A549 (cell line): Measurements from ENCODE around the gene ATP4A.

Experiments
- BHLHE40 ChIP-seq: IDR thresholded peaks from 2 replicates; pipeline ENCODE4 v1.6.1; 2012; ENCODE audit warnings: low read depth, low read length, inconsistent platforms
- CEBPB ChIP-seq, 2 experiments: fragments of >200 bp in 1 of 2; sonication (Bioruptor Twin) in 1 of 2; formaldehyde crosslinking in 1 of 2; IDR thresholded peaks; 2 replicates each; pipeline ENCODE4 v1.6.1; 2012 to 2016
- CTCF ChIP-seq: fragments of >200 bp; sonication (Bioruptor Twin); formaldehyde crosslinking; IDR thresholded peaks from 3 replicates; pipeline ENCODE4 v1.5.1; 2016
- ELK1 ChIP-seq: fragments of 150-350 bp; IDR thresholded peaks from 2 replicates; pipeline ENCODE4 v1.6.1; 2014; ENCODE audit warnings: low read depth, mild to moderate bottlenecking, low read length
- EP300 ChIP-seq, 2 experiments: fragments of >200 bp; sonication (Bioruptor Twin); formaldehyde crosslinking; IDR thresholded peaks; 2 replicates in 1 of 2; 3 replicates in 1 of 2; pipeline ENCODE4 v1.6.1; 2016 to 2017
- GATA3 ChIP-seq: IDR thresholded peaks from 2 replicates; pipeline ENCODE4 v1.6.1; 2012; ENCODE audit warnings: borderline replicate concordance
- KDM1A ChIP-seq: fragments of 200-600 bp; sonication (generic); IDR thresholded peaks from 2 replicates; pipeline ENCODE4 v1.6.1; 2016; ENCODE audit warnings: low read depth, mild to moderate bottlenecking
- KDM5A ChIP-seq: fragments of 200-600 bp; sonication (generic); IDR thresholded peaks from 2 replicates; pipeline ENCODE4 v1.6.1; 2016; ENCODE audit warnings: antibody characterized with exemption, mild to moderate bottlenecking
- PBX3 ChIP-seq: IDR thresholded peaks from 2 replicates; pipeline ENCODE4 v1.6.1; 2012
- POLR2A ChIP-seq: IDR thresholded peaks from 2 replicates; pipeline ENCODE4 v1.6.1; 2012; ENCODE audit warnings: mild to moderate bottlenecking, low read length
- RFX5 ChIP-seq: fragments of 450-650 bp; IDR thresholded peaks from 2 replicates; pipeline ENCODE4 v1.7.1; 2014; ENCODE audit warnings: antibody characterized with exemption, mild to moderate bottlenecking, moderate library complexity
- USF2 ChIP-seq: fragments of 450-650 bp; IDR thresholded peaks from 2 replicates; pipeline ENCODE4 v1.6.1; 2014; ENCODE audit warnings: antibody characterized with exemption
- ZFP36 ChIP-seq: fragments of 450-650 bp; IDR thresholded peaks from 2 replicates; pipeline ENCODE4 v1.6.1; 2014; ENCODE audit warnings: borderline replicate concordance; ENCODE audit not compliant: partially characterized antibody

GRCh38 chr19:35608251-35608650 is 44.8 kb upstream of the ATP4A start:
- TF ChIP-seq EP300 (IDR thresholded peaks at IDR 0.05) (no peak), KDM5A (no peak), CTCF (no peak), RFX5 (no peak), CEBPB (IDR thresholded peaks at IDR 0.05) (no peak), POLR2A (no peak), GATA3 (no peak), KDM1A (no peak), PBX3 (no peak), USF2 (no peak), BHLHE40 (no peak), ZFP36 (no peak), ELK1 (no peak)
